Pericardium fibroblast (primary cell): ENCODE results near the gene OR10A7. TPM values are rescaled to one million over a fixed set of nuclear protein-coding genes. Genes with fewer than 3 reads are reported as not detected.

Experiments
- total RNA-seq: library from RNA; depleted of rRNA; stranded (reverse); fragments of >200 nt; gene quantifications from 2 replicates; pipeline ENCODE4 v1.2.3, GENCODE V29; 2015

Gene OR10A7, protein sequence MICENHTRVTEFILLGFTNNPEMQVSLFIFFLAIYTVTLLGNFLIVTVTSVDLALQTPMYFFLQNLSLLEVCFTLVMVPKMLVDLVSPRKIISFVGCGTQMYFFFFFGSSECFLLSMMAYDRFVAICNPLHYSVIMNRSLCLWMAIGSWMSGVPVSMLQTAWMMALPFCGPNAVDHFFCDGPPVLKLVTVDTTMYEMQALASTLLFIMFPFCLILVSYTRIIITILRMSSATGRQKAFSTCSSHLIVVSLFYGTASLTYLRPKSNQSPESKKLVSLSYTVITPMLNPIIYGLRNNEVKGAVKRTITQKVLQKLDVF
- total RNA-seq = not detected in 2 replicates

DNA sequence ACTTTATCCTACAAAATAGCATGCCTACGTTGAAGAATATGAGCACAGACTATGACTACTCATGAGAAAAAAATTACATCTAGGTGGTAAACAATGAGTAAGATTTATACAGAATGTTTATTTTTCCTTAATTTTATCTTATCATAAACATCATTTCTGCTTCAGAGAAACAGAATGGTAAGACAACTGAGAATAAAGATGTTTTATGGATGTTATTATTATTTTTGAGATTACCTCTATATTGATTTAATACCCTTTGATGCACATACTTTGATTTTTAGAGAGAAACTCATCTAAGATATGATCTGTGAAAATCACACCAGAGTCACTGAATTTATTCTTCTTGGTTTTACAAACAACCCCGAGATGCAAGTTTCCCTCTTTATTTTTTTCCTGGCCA, at the start of gene OR10A7:
TSS of gene OR10A7 (plus strand) at position 301 of the 400 bp plus-strand sequence. CDS start at position 301, 0 bp downstream.

DNA sequence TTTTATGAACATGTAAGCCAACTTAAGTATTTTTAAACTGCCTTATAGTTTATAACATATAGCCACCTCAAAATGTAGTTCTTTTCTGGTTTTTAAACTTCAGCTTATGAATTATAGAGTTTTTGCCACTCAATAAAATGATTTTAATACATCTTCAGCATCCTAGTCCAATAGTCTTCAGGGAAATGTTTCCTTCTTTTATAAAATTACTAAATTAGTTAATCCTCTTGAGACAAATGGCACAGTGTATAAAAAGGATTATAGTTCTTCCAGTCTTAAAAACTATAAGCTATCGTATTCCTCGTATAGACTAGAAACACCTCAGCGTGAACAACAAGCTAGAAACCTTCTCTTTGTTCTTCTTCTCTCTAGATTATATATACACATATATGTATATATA, 23.5 kb downstream of the OR10A7 start, which contains the start of gene OR6C74:
TSS of gene OR6C74 (plus strand) at position 301 of the 400 bp plus-strand sequence. CDS start 2,679 bp downstream, outside the sequence.

Other genes with a start within 250 kb of the OR10A7 start
- gene TESPA1, start 236.3 kb upstream of the OR10A7 start, total RNA-seq = not detected in 2 replicates
- not detected in 2 replicates for gene NEUROD4, start 201.1 kb upstream of the OR10A7 start, total RNA-seq
- gene OR9K2, start 94.6 kb upstream of the OR10A7 start, total RNA-seq = not detected in 2 replicates
- gene OR6C74, start 23.6 kb downstream of the OR10A7 start, total RNA-seq = not detected in 2 replicates
- gene OR6C6, start 75.5 kb downstream of the OR10A7 start, total RNA-seq = not detected in 2 replicates
- not detected in 2 replicates for gene OR6C1, start 93.3 kb downstream of the OR10A7 start, total RNA-seq
- not detected in 2 replicates for gene OR6C3, start 109.7 kb downstream of the OR10A7 start, total RNA-seq
- gene OR6C75, start 141.9 kb downstream of the OR10A7 start, total RNA-seq = not detected in 2 replicates
- gene OR6C65, start 179.5 kb downstream of the OR10A7 start, total RNA-seq = not detected in 2 replicates
- not detected in 2 replicates for gene OR6C76, start 205.2 kb downstream of the OR10A7 start, total RNA-seq
- gene OR6C2, start 223.1 kb downstream of the OR10A7 start, total RNA-seq = not detected in 2 replicates
- not detected in 2 replicates for gene OR6C70, start 249.1 kb downstream of the OR10A7 start, total RNA-seq